Fibroblast of the aortic adventitia (primary cell): ENCODE results near the gene DPF3. TPM values are rescaled to one million over a fixed set of nuclear protein-coding genes. Genes with fewer than 3 reads are reported as not detected.
A peak's percentile ranks its signal among the peaks of the same experiment; 100 is the strongest.

ENCODE experiments used
- DNase-seq: peaks from one replicate; pipeline ENCODE4 v3.0.0-alpha.2; 2010; ENCODE audit warnings: low read depth
- H3K4me3 ChIP-seq: 2 replicates; pipeline ENCODE4 v1.5.1; 2011; ENCODE audit warnings: low read depth, mild to moderate bottlenecking, control low read depth, low read length, moderate library complexity
- CTCF ChIP-seq: IDR thresholded peaks from 2 replicates; pipeline ENCODE4 v1.5.1; 2011; ENCODE audit warnings: mild to moderate bottlenecking, low read length, control low read depth, inconsistent platforms; ENCODE audit not compliant: insufficient read depth
- total RNA-seq: library from RNA; depleted of rRNA; stranded (reverse); fragments of >200 nt; gene quantifications from 2 replicates; pipeline ENCODE4 v1.2.3, GENCODE V29; 2012; ENCODE audit warnings: low replicate concordance

The DPF3 gene
- total RNA-seq = 1.3 and 16.3 TPM in 2 replicates

GRCh38 chr14:72893636-72894322 lies at the start of gene DPF3:
DPF3 (minus strand) TSS chr14:72894101; CDS start chr14:72894088, 13 bp downstream.
- no peak for TF ChIP-seq CTCF
- peak; percentile 95 for DNase-seq
- peak within 1 kb of the TSS; percentile 80 for H3K4me3 ChIP-seq

GRCh38 chr14:72942934-72943333 lies 49.0 kb upstream of the DPF3 start:
- DNase-seq = no peak
- no peak for TF ChIP-seq CTCF
- no peak overlapping the region for H3K4me3 ChIP-seq

- TF ChIP-seq CTCF = no peak
- DNase-seq = no peak
- no peak overlapping the region for H3K4me3 ChIP-seq
Observed at GRCh38 chr14:72941286-72941985, 47.5 kb upstream of the DPF3 start.

DNA sequence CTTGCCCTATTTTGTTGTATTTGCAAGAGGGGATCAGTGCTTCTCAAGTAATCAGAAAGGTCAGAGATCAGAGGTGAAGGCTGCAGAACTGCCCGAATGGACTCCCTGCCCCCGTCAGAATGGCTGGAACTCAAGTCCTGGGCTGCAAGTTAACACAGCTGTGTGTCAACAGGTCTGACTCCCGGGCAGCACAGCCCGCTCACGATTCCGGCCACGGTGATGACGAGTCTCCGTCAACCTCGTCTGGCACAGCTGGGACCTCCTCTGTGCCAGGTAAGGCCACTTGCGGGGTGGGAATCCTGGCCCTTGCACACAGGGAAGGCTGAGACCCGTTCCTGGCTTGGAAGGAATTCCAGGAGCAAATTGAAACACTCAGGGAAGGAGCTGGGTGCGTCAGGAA lies 45.7 kb upstream of the DPF3 start:
- no peak for TF ChIP-seq CTCF
- no peak for DNase-seq

GRCh38 chr14:72932893-72933292 lies 39.0 kb upstream of the DPF3 start:
- no peak overlapping the region for H3K4me3 ChIP-seq
- TF ChIP-seq CTCF = no peak
- no peak for DNase-seq

More for the DNA sequence above, 45.7 kb upstream of the DPF3 start:
- no peak overlapping the region for H3K4me3 ChIP-seq

- DNase-seq = no peak
- no peak for TF ChIP-seq CTCF
- H3K4me3 ChIP-seq = no peak overlapping the region
Observed at GRCh38 chr14:72929316-72930080, 35.6 kb upstream of the DPF3 start.
